Esophagus muscularis mucosa (tissue), 4 donors: ENCODE data around the gene MCF2L. TPM values are rescaled to one million over a fixed set of nuclear protein-coding genes. Genes with fewer than 3 reads are reported as not detected.

ENCODE experiments used
- DNase-seq: peaks from one replicate; pipeline ENCODE4 v3.0.0-alpha.2; 2017; ENCODE audit errors: extremely low spot score
- H3K27ac ChIP-seq, 4 donors: fragments of 200-600 bp; sonication (generic); replicated peaks in 1 of 4; 1 replicate in 3 of 4; 2 replicates in 1 of 4; pipeline ENCODE4 v1.5.1; 2016 to 2019; ENCODE audit warnings: mild to moderate bottlenecking in 1 of 4
- H3K27me3 ChIP-seq, 4 donors: fragments of 200-600 bp; sonication (generic); one replicate each; pipeline versions ENCODE4 v1.5.1 to v1.6.0; 2016 to 2019
- H3K36me3 ChIP-seq, 4 donors: fragments of 200-600 bp; sonication (generic); one replicate each; pipeline ENCODE4 v1.5.1; 2016 to 2019
- H3K4me1 ChIP-seq, 4 donors: fragments of 200-600 bp; sonication (generic); one replicate each; pipeline ENCODE4 v1.5.1; 2016 to 2019
- H3K4me3 ChIP-seq, 4 donors: fragments of 200-600 bp; sonication (generic); 1 replicate in 2 of 4; 2 replicates in 2 of 4; pipeline ENCODE4 v1.5.1; 2016 to 2019; ENCODE audit warnings: mild to moderate bottlenecking in 4 of 4, moderate library complexity in 1 of 4
- H3K9me3 ChIP-seq, 4 donors: fragments of 200-600 bp; sonication (generic); 1 replicate in 3 of 4; 2 replicates in 1 of 4; pipeline ENCODE4 v1.5.1; 2016 to 2019
- CTCF ChIP-seq, 3 experiments: fragments of 200-600 bp in 2 of 3; fragments of 450-650 bp in 1 of 3; sonication (generic) in 2 of 3; IDR thresholded peaks; one replicate each; pipeline ENCODE4 v1.5.1; 2017 to 2019; ENCODE audit warnings: antibody characterized with exemption in 3 of 3, mild to moderate bottlenecking in 2 of 3, moderate library complexity in 1 of 3
- EP300 ChIP-seq: sonication (generic); formaldehyde crosslinking; IDR thresholded peaks from one replicate; pipeline ENCODE4 v1.6.1; 2017; ENCODE audit warnings: antibody characterized with exemption
- POLR2A ChIP-seq: fragments of 450-650 bp; IDR thresholded peaks from one replicate; pipeline ENCODE4 v1.6.1; 2017; ENCODE audit warnings: antibody characterized with exemption, moderate library complexity, mild to moderate bottlenecking, low read depth
- POLR2AphosphoS5 ChIP-seq, 2 donors: sonication (generic); formaldehyde crosslinking; IDR thresholded peaks; one replicate each; pipeline ENCODE4 v1.6.1; 2017; ENCODE audit warnings: antibody characterized with exemption in 2 of 2
- WGBS: methylation state at CpG from one replicate; pipeline ENCODE4 v1.1.5; 2018; 5-methylcytosine and 5-hydroxymethylcytosine counted together
- intact Hi-C: fragments of 100-400 bp; cut with DNase I; formaldehyde crosslinking; loops from one replicate; pipeline ENCODE4 v1.15.1; 2023
- total RNA-seq, 4 donors: library from RNA; depleted of rRNA; stranded (reverse); fragments of >200 nt; gene quantifications; one replicate each; pipeline versions ENCODE4 v1.1.0 to v1.2.1, GENCODE V29; 2016

The MCF2L gene
- total RNA-seq, 4 donors from 2014 or later = 14.5 to 38.6 (median 26.7) TPM

- peaks cover 0 to 43% (median 0%) of the 10 kb centered on the region in 4 donors for H3K27me3 ChIP-seq
- H3K27ac ChIP-seq = no peak overlapping the region
- no peak for DNase-seq
- intact Hi-C loops = no loop called here
- TF ChIP-seq POLR2AphosphoS5 (IDR thresholded peaks at IDR 0.05) (no peak), POLR2A (no peak), CTCF (IDR thresholded peaks at IDR 0.05) (no peak), EP300 (no peak)
- 84% methylated on average over 13 of the region's 13 CpGs for WGBS
- H3K4me1 ChIP-seq = peaks cover under 1 to 11% (median 6%) of the 10 kb centered on the region in 4 donors
- H3K9me3 ChIP-seq = no peaks in the 10 kb centered on the region
- H3K4me3 ChIP-seq = no peak overlapping the region
- no peaks in the 10 kb centered on the region for H3K36me3 ChIP-seq
Observed at GRCh38 chr13:112974671-112975070, 5.7 kb downstream of the MCF2L start.

GRCh38 chr13:112975401-112975939 is 6.5 kb downstream of the MCF2L start:
- peaks cover 0 to 43% (median 0%) of the 10 kb centered on the region in 4 donors for H3K27me3 ChIP-seq
- H3K36me3 ChIP-seq = no peaks in the 10 kb centered on the region
- H3K4me3 ChIP-seq = no peak overlapping the region
- H3K9me3 ChIP-seq = no peaks in the 10 kb centered on the region
- WGBS = 90% methylated on average over 21 of the region's 21 CpGs
- intact Hi-C loops = no loop called here
- no peak for TF ChIP-seq CTCF (IDR thresholded peaks at IDR 0.05)
- TF ChIP-seq EP300 = no peak
- TF ChIP-seq POLR2A = no peak
- TF ChIP-seq POLR2AphosphoS5 (IDR thresholded peaks at IDR 0.05) = no peak
- peaks cover 0 to 10% (median 3%) of the 10 kb centered on the region in 4 donors for H3K4me1 ChIP-seq
- no peak overlapping the region for H3K27ac ChIP-seq
- DNase-seq = no peak

GRCh38 chr13:112976526-112976925 is 7.5 kb downstream of the MCF2L start:
- Histone ChIP-seq H3K27me3 (peaks cover 0 to 43% (median 0%) of the 10 kb centered on the region in 4 donors), H3K36me3 (peaks cover 0 to 4% (median 0%) of the 10 kb centered on the region in 4 donors), H3K27ac (no peak overlapping the region), H3K4me3 (no peak overlapping the region), H3K9me3 (no peaks in the 10 kb centered on the region), H3K4me1 (peaks cover 0 to 10% (median 3%) of the 10 kb centered on the region in 4 donors)
- no peak for DNase-seq
- WGBS = 93% methylated on average over 19 of the region's 20 CpGs
- no peak for TF ChIP-seq POLR2AphosphoS5 (IDR thresholded peaks at IDR 0.05)
- TF ChIP-seq CTCF (IDR thresholded peaks at IDR 0.05) = no peak
- TF ChIP-seq EP300 = no peak
- TF ChIP-seq POLR2A = no peak
- intact Hi-C loops = no loop called here

- Histone ChIP-seq H3K27ac (peak overlapping the region in 1 of 4 donors; percentile 76), H3K4me1 (peaks cover 0 to 10% (median 3%) of the 10 kb centered on the region in 4 donors), H3K9me3 (no peaks in the 10 kb centered on the region), H3K4me3 (no peak overlapping the region), H3K36me3 (peaks cover 0 to 7% (median 0%) of the 10 kb centered on the region in 4 donors), H3K27me3 (peaks cover 0 to 43% (median 0%) of the 10 kb centered on the region in 4 donors)
- 93% methylated on average over 11 of the region's 11 CpGs for WGBS
- no peak for TF ChIP-seq CTCF (IDR thresholded peaks at IDR 0.05)
- TF ChIP-seq POLR2AphosphoS5 (IDR thresholded peaks at IDR 0.05) = no peak
- no peak for TF ChIP-seq POLR2A
- no peak for TF ChIP-seq EP300
- no peak for DNase-seq
- intact Hi-C loops = no loop called here
Observed at GRCh38 chr13:112977091-112977490, 8.1 kb downstream of the MCF2L start.
